Prostate gland (tissue), 2 donors: ENCODE data around the gene ABHD5.

Source experiments
- POLR2A ChIP-seq: fragments of 450-650 bp; IDR thresholded peaks from one replicate; pipeline ENCODE4 v1.6.1; 2016; ENCODE audit warnings: antibody characterized with exemption, mild to moderate bottlenecking
- TF ChIP-seq, protein P1 (sequence below), 4 experiments: fragments of 200-600 bp in 2 of 4; fragments of 450-650 bp in 2 of 4; sonication (generic) in 2 of 4; IDR thresholded peaks; 1 replicate in 3 of 4; 2 replicates in 1 of 4; pipeline ENCODE4 v1.5.1; 2016 to 2019; ENCODE audit warnings: antibody characterized with exemption in 4 of 4, mild to moderate bottlenecking in 2 of 4, moderate library complexity in 2 of 4

DNA sequence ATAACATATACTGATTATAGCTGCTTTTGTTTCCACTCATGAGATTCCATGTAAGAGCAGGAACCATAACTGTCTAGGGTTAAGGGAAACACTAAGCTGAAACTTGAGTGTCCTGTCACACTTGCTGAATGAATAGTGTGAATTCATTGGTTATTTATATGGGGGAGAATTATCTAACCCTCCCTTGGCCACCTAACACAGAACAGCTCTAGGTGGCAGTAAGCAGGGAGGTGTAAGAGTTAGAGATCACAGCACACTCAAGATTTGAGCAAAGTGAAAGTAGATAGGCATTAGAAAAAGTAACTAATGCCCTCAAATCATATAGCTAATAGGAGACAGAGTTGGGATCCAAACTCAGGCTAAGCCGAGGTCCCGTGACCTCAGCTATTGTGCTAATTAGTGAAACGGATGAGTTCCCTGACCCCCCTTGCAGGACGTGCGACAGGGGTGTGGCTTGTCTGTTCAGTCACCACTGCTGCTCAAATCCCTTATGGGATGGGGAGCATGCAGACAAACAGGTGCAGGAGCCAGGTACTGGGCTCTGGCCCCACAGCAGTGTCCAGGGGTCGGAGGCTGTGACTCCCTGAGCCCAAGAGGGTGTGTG lies 41.3 kb upstream of the ABHD5 start:
- TF ChIP-seq, protein P1, sequence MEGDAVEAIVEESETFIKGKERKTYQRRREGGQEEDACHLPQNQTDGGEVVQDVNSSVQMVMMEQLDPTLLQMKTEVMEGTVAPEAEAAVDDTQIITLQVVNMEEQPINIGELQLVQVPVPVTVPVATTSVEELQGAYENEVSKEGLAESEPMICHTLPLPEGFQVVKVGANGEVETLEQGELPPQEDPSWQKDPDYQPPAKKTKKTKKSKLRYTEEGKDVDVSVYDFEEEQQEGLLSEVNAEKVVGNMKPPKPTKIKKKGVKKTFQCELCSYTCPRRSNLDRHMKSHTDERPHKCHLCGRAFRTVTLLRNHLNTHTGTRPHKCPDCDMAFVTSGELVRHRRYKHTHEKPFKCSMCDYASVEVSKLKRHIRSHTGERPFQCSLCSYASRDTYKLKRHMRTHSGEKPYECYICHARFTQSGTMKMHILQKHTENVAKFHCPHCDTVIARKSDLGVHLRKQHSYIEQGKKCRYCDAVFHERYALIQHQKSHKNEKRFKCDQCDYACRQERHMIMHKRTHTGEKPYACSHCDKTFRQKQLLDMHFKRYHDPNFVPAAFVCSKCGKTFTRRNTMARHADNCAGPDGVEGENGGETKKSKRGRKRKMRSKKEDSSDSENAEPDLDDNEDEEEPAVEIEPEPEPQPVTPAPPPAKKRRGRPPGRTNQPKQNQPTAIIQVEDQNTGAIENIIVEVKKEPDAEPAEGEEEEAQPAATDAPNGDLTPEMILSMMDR (IDR thresholded peaks at IDR 0.05), result no peak
- no peak for TF ChIP-seq POLR2A
